K562 (cell line): ENCODE data around the gene GTSE1. TPM values are rescaled to one million over a fixed set of nuclear protein-coding genes. Genes with fewer than 3 reads are reported as not detected.

Experiments
- BRF1 ChIP-seq: IDR thresholded peaks from 3 replicates; pipeline ENCODE4 v1.6.1; 2011; ENCODE audit warnings: borderline replicate concordance, mild to moderate bottlenecking; ENCODE audit not compliant: insufficient read length; ENCODE audit errors: extremely low read depth
- E2F3 ChIP-seq: fragments of 250-450 bp; sonication (Bioruptor Pico); IDR thresholded peaks from 2 replicates; pipeline ENCODE4 v1.4.0; 2020; ENCODE audit warnings: mild to moderate bottlenecking
- EP300 ChIP-seq: IDR thresholded peaks from 2 replicates; pipeline ENCODE4 v1.6.1; 2012; ENCODE audit warnings: low read length, improper control_type of control experiment
- HEY1 ChIP-seq: fragments of 250-450 bp; sonication (Bioruptor Pico); IDR thresholded peaks from 2 replicates; pipeline ENCODE4 v1.5.0; 2020; ENCODE audit warnings: mild to moderate bottlenecking, moderate library complexity, borderline replicate concordance
- JUND ChIP-seq, 2 experiments: IDR thresholded peaks; 2 replicates in 1 of 2; 3 replicates in 1 of 2; pipeline ENCODE4 v1.6.1; 2011; ENCODE audit warnings: borderline replicate concordance in 2 of 2, low read depth in 2 of 2, low read length in 2 of 2, improper control_type of control experiment in 1 of 2, missing biosample characterization in 1 of 2, missing genetic modification characterization in 1 of 2, missing genetic modification reagents in 1 of 2
- MBD2 ChIP-seq: sonication (generic); IDR thresholded peaks from 2 replicates; pipeline ENCODE4 v1.6.1; 2016; ENCODE audit warnings: low read depth, borderline replicate concordance
- MNT ChIP-seq, 2 experiments: fragments of 450-650 bp; conservative IDR thresholded peaks; 2 replicates each; pipeline ENCODE4 v1.6.1; 2017; ENCODE audit warnings: mild to moderate bottlenecking in 2 of 2, moderate library complexity in 2 of 2
- MXI1 ChIP-seq: IDR thresholded peaks from 2 replicates; pipeline ENCODE4 v1.6.1; 2011; ENCODE audit warnings: low read depth, mild to moderate bottlenecking, improper control_type of control experiment, low read length
- NFIC ChIP-seq: fragments of 450-650 bp; IDR thresholded peaks from 2 replicates; pipeline ENCODE4 v1.6.1; 2017; ENCODE audit warnings: mild to moderate bottlenecking, inconsistent platforms
- PHF20 ChIP-seq: fragments of 450-650 bp; IDR thresholded peaks from 2 replicates; pipeline ENCODE4 v1.6.1; 2018; ENCODE audit not compliant: partially characterized antibody
- POLR2A ChIP-seq: fragments of 450-650 bp; conservative IDR thresholded peaks from 2 replicates; pipeline ENCODE4 v1.6.1; 2016
- PREB ChIP-seq: sonication (generic); formaldehyde crosslinking; IDR thresholded peaks from 2 replicates; pipeline ENCODE4 v1.8.1; 2023; ENCODE audit warnings: mild to moderate bottlenecking, missing genetic modification reagents
- PRMT5 ChIP-seq: sonication (generic); formaldehyde crosslinking; IDR thresholded peaks from 2 replicates; pipeline ENCODE4 v1.5.0; 2020; ENCODE audit warnings: missing genetic modification reagents
- PURB ChIP-seq: sonication (generic); formaldehyde crosslinking; IDR thresholded peaks from 2 replicates; pipeline ENCODE4 v1.9.0; 2021; ENCODE audit warnings: low read depth, mild to moderate bottlenecking, missing genetic modification reagents
- RBM34 ChIP-seq: fragments of 200-400 bp; formaldehyde crosslinking; IDR thresholded peaks from 2 replicates; pipeline ENCODE4 v1.6.1; 2018; ENCODE audit warnings: low read length, borderline replicate concordance; ENCODE audit not compliant: insufficient read depth
- UBTF ChIP-seq, 2 experiments: IDR thresholded peaks; 2 replicates each; pipeline ENCODE4 v1.6.1; 2012; ENCODE audit warnings: improper control_type of control experiment in 2 of 2, low read depth in 2 of 2, low read length in 2 of 2, borderline replicate concordance in 1 of 2
- ZFP91 ChIP-seq: sonication (generic); formaldehyde crosslinking; IDR thresholded peaks from 2 replicates; pipeline ENCODE4 v1.8.0; 2022; ENCODE audit warnings: mild to moderate bottlenecking, missing genetic modification reagents
- ZNF165 ChIP-seq: fragments of 250-450 bp; sonication (Bioruptor Pico); IDR thresholded peaks from 2 replicates; pipeline ENCODE4 v1.4.0; 2020; ENCODE audit warnings: borderline replicate concordance
- polyA plus RNA-seq, 8 experiments: library from polyadenylated mRNA; depleted of rRNA in 4 of 8; stranded (reverse) in 5 of 8; unstranded in 3 of 8; fragments of >200 nt; fragmentation: Nextera tagmentation in 2 of 8; fragmentation: Illumina TruSeq in 1 of 8; extraction: Ambion mirVana in 2 of 8; extraction: Trizol in 1 of 8; gene quantifications; 2 replicates each; pipeline versions ENCODE4 v1.2.1 to v1.2.3, GENCODE V29; 2011 to 2014; ENCODE audit warnings: inconsistent platforms in 1 of 8, missing spikeins in 1 of 8
- total RNA-seq, 7 experiments: library from RNA; depleted of rRNA in 6 of 7; stranded (reverse); fragments of >200 nt in 6 of 7; fragmentation: Illumina TruSeq in 2 of 7; extraction: Trizol in 2 of 7; gene quantifications; 2 replicates each; pipeline versions ENCODE4 v1.2.1 to v1.2.3, GENCODE V29; 2011 to 2021; ENCODE audit warnings: low replicate concordance in 1 of 7

GTSE1 gene
- total and polyA plus RNA-seq, 9 of the 15 experiments (the other 6 are each of a cell fraction or from before 2014, with no cell fraction given): 2.5 to 22.5 (median 12.9) TPM

- TF ChIP-seq MXI1 (0 out of 2 replicates have a peak, but pooled peaks have one; percentile 26), MBD2 (no peak), E2F3 (CRISPR knock-in tag) (no peak), RBM34 (0 out of 2 replicates have a peak, but pooled peaks have one; percentile 53), EP300 (peak; percentile 36; the same call in 1 of the 2 replicates), PREB (CRISPR knock-in tag) (no peak), PURB (CRISPR knock-in tag) (no peak), PRMT5 (CRISPR knock-in tag) (no peak), ZNF165 (CRISPR knock-in tag) (no peak), ZFP91 (CRISPR knock-in tag) (no peak), PHF20 (peak; percentile 91), MNT (conservative IDR thresholded peaks at IDR 0.05) (peak; percentile 38 to 76; a peak in 3 of 4 replicates), JUND (IDR thresholded peaks at IDR 0.05; ENCODE audit: borderline replicate concordance, low read depth, low read length) (peak; percentile 49; the same call in 1 of the 2 replicates), JUND (tag; IDR thresholded peaks at IDR 0.05; ENCODE audit: borderline replicate concordance, low read depth, low read length) (no peak; the same call in 2 of the 3 replicates), HEY1 (no peak), NFIC (0 out of 2 replicates have a peak, but pooled peaks have one; percentile 11), UBTF (IDR thresholded peaks at IDR 0.05; ENCODE audit: borderline replicate concordance in 1 of 2, low read depth in 2 of 2, low read length in 2 of 2) (peak; percentile 83 to 86; a peak in 3 of 4 replicates), BRF1 (no peak), POLR2A (peak; percentile 69; the same call in 1 of the 2 replicates)
Measured at GRCh38 chr22:46335201-46336118, 38.8 kb downstream of the GTSE1 start, which contains the start of gene TRMU (continued).
